ENCODE data around the gene USP32.

DNA sequence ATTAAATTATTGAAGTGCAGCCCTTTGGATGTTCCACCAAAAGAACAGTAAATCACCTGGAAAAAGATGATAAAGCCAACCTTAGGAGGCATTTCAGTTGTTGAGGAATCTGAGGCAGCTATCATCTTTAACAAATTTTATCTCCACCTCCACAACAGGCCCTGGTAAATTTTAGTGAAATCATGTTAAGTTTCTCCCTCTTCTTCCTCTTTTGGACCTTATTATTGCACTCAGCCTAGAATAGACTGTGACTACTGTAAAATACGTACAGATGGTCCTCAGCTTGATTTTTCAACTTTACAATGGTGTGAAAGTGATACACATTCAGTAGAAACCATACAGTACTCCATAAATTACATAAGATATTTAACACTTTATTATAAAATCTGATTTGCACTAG is 90.3 kb downstream of the USP32 start:
- TF ChIP-seq, protein P1, sequence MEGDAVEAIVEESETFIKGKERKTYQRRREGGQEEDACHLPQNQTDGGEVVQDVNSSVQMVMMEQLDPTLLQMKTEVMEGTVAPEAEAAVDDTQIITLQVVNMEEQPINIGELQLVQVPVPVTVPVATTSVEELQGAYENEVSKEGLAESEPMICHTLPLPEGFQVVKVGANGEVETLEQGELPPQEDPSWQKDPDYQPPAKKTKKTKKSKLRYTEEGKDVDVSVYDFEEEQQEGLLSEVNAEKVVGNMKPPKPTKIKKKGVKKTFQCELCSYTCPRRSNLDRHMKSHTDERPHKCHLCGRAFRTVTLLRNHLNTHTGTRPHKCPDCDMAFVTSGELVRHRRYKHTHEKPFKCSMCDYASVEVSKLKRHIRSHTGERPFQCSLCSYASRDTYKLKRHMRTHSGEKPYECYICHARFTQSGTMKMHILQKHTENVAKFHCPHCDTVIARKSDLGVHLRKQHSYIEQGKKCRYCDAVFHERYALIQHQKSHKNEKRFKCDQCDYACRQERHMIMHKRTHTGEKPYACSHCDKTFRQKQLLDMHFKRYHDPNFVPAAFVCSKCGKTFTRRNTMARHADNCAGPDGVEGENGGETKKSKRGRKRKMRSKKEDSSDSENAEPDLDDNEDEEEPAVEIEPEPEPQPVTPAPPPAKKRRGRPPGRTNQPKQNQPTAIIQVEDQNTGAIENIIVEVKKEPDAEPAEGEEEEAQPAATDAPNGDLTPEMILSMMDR (conservative IDR thresholded peaks at IDR 0.05), result no peak
- no peak for TF ChIP-seq EZH2 (IDR thresholded peaks at IDR 0.05; ENCODE audit: low read depth)
